Kidney capillary endothelial cell (primary cell): Measurements from ENCODE around the gene FAM72B.
"Not testable (repeated sequence)": the region's sequence is repeated elsewhere in the genome, so short reads cannot be mapped to it uniquely, and the experiment has no call there.

Source experiments
- DNase-seq: peaks from one replicate; pipeline ENCODE4 v3.0.0-alpha.2; 2018; ENCODE audit warnings: low spot score

The FAM72B gene

DNA sequence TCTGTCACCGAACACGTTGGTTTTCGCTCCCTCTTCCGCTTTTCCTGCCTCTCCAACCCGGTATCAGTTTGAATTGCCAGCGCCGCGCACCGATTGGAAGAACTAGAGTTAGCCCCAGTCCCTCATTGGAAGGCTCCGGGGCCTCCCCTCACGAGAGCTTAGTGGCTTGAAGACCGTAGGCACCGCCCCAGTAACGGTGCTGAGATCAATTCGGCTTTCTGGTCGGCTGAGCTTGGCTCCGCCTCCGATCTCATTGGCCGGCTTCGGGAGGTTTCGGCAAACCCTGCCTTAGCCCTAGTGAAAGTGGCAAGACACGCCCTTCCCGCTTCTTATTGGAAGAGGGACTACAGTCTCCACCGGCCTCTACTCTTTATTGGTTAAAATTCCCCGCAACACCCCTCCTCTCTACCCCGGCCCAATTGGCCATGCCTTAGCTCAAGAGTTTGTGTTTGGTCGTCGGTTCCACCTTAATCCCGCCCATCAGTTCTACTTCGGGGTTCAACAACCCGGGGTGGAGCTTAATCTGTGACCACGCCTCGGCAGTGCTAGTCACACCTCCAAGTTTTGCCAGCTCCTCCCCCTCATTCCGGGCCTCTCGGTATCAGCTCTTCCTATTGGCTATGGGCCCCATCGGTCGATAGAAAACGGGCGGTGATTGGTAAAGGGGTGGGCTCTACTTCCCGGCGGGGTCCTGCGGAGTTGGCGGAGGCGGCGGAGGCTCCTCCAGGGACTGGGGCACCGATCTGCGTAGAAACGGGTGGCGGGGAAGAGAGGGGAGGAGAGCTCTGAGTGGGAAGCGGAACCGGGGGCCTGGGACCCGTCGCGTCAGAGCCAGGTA, at the start of gene FAM72B, which contains the start of gene SRGAP2C:
FAM72B (minus strand) TSS at position 51 of the 838 bp plus-strand sequence. CDS start 851 bp downstream, outside the sequence.
SRGAP2C (plus strand) TSS at position 686 of the 838 bp plus-strand sequence. CDS start 2,472 bp downstream, outside the sequence.
- peak; percentile 94 for DNase-seq

DNA sequence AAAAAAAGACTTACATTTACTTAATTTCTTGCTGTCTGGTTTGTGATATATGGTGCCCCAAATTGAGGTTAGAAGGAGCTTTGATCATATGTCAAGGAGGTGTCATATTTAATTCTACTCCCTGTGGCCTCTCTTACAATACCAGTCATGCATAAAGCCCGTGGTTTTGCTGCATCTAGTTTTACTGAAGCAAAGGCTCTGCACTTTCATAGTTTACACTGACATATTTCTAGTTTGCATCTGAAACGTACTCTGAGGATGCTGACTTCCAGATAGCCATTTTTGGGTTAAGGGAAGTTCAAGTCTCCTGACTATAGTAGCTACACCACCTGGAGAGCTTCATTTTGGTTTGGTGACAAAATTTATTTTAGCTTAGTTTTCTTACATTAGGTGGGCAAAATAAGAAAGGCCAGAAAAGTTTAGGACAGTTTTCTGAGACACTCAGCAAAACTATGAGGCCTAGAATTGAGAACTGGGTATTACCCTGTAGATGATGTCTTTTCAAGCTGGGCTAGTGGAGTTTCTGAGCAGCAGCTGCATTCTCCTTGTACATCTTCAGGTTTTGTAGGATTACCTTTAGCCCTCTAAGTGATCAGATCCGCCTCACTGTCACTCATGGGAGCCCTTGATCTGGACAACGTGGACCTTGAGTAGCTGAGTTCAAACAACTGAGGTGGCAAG, 48.4 kb upstream of the FAM72B start:
- not testable (repeated sequence) for DNase-seq

DNA sequence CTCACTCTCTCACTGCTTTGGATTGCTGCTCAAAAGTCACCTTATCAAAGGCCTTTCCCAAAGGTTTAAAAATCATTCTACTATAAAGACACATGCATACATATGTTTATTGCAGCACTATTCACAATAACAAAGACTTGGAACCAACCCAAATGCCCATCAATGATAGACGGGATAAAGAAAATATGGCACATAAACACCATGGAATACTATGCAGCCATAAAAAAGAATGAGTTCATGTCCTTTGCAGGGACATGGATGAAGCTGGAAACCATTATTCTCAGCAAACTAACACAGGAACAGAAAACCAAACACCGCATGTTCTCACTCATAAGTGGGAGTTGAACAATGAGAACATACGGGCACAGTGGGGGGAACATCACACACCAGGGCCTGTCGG, 46.5 kb upstream of the FAM72B start:
- DNase-seq: not testable (repeated sequence)

DNA sequence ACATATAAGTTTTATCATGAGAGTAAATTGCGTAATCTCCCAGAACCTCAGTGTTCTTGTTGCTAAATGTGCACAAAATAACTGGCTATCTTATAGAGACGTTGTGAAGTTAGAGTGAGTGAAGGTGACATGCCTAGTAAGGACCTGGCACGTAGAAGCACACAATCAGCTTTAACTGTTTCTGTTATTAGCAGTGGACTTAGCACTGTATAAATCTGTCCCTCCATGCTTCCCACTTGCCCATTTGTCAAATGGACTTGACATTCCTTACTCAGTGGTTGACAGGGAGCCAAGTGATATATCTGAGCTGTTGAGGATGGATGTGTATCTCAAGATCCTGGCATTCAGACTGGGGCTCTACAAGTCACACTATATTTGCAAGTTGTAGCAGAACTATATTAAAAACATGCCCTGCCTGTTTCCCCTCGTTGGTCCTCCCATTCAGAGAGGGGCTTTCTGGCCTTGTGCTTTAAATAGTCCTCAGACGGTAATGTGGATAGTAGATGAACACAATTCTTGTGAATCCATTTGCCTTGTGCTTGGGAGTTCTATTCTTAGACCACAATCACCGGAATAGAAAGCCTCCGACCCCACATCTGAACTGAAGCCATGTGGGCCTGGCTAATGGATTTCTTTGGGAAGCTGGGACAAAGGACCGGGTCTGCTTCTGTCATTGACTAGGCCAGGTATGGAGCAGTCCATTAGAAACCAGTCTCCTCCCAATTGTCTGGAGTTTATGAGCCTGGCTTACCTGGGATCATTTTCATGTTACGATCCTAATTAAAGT, 43.6 kb upstream of the FAM72B start:
- not testable (repeated sequence) for DNase-seq

DNA sequence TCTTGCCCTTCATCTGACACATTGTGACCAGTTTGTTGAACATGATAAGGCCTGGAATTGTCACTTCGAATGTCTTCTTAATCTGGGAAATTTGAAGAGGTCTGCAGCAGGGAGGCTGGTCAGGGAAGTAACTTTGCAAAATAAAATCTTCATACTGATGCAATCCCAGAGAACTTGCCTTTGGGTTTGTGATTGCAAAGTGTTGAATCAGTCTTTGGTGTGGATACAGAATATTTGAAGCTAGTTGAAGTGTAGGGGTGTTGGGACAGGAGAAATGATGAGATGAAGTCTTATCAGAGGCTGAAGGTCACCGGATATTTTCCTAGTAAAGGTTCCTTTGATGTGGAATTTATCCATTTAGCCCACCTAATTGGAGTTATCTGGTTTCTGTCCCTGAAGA, 42.8 kb upstream of the FAM72B start:
- DNase-seq: not testable (repeated sequence)

DNA sequence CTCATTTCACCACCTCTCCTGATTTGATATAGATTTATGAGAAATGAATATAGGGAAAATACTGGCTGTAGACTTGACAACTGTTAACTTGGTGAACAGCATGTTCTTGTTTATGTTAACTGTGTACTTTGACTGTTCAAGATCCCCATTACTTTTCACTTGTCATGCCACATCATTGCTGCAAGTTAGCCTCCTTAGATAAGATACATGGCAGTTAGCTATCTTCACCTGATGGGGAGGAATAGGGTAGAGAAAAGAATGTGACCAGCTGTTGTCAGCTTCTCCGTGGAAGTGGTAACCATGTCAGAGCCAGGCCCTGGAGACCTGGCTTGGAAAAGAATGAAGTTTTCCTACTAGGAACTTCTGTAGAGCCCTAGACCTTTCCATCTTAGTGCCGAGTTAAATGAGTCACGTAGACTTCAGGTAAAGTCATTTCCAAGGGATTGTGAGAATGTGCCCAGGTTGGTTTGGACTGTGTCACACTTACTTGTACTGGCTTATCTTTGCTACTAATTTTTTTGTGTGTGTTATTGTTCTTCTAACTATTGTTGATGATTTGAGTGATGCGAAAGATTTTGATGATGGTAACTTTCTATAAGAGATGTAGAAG, 42.3 kb upstream of the FAM72B start:
- DNase-seq: not testable (repeated sequence)

DNA sequence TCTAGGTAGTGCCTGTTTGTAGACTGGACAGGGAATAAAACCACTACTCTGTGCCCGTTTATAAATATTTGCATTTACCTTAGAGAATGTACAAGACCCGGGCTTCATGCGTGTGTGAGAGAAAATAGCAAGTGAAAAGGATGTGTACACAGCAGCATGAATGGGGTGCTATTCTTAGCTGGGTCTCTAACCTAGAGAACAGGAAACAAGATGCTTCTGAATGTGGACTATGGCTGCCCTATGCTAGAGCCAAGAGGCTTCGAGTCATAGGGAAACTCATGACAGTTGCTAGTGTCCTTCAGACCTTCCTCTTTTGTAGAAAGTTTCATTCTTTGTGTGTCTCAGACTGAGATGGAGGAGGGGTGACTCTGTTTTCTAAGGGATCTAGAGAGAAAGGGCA, 40.6 kb upstream of the FAM72B start:
- DNase-seq: not testable (repeated sequence)

DNA sequence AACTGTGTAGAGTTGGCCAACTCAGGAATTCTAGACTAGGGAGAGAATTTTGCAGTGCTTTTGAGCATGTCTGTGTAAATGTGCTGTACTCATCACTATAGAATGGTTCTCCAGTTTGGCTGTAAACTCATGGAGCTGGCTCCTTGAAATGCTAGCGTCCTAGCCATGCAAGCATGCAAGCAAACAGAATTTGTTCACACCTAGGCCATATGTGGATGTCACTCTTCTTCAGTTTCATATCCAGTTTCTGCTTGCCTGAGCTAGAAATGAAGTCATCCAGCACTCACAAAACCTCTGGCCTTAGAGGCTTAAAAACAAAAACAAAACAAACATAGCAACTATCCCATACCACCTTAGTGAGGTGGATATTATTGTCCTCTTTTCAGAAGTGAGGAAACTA, 37.6 kb upstream of the FAM72B start:
- DNase-seq: not testable (repeated sequence)

DNA sequence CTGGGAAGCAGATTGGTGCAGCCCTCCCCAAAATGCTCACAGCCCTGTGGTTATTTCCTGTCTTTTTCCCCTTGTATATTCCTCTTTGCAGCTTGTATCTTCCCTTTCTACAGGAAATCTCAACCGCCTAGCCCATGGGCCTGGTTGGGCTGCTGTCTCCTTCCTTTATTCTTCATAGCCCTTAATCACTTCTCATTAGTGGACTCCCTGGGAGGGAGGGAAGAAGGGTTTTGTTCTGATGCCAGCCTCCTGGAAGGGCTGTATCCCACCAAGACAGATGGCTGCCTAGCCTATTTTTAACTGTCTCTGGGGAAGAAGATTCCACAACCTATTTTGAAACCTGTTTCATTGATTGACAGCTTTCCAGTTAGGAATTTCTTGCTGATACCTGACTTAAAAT, 32.5 kb upstream of the FAM72B start:
- DNase-seq: not testable (repeated sequence)

DNA sequence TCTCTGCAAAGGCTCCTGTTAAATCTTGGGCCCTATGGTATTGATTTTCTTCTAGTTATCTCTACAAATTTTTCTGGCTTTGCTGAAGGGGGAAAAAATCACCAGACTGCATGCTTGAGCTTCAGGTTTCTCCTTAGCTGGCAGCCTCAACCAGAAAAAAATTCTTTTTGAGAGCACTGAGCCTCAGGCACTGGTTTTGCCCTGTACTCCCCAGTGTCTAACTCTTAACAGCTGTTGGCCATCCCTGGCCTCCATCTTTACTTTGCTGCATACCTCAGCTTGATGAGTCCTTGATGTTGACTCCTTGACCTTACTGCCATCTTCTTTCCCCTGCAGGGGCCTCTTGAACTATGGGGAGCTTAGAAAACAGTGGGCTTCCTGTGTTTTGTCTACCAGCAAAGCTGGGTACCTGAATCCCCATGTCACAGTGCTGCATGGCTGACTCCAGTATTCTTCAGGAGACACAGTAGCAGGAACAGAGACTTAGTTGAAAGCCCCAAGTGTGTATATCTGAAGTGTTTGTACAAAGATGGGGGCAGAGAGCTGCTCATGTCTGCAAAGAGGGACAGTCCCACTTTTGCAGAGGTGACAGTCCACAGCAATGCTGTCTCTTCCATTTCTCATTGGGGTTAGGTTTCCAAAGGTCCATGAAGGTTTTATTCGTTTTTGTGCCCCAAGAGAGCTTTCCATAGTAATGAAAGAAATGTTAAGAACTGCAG, 31.7 kb upstream of the FAM72B start:
- not testable (repeated sequence) for DNase-seq

DNA sequence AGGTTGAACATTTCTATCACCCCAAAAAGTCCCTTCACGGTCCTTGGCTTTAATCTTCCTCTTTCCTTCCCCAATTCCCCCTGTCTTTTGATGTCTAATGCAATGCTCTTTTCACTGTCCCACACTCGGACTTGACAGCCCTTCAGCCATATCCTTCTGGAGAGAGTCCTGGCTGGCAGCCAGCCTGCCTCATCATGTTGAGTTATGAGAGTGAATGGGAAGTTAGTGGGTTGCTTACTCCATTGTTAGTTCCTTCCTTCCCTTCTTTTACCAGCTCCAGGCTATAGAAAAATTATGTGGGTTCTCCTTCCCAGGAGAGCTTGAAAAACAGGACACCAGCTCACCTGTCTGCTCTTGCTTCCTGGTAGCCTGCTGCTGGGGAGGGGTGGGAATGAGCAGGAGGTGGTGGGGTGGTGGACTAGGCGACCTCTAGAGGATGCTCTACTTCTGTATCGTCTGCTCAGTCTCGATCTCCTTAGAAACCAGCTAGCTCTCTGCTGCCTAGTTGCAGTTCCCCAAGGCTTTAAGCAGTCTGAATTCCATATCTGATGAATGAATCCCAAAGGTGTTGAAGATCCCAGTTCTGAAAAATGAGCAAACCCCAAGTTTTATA, 30.5 kb upstream of the FAM72B start:
- DNase-seq: not testable (repeated sequence)

DNA sequence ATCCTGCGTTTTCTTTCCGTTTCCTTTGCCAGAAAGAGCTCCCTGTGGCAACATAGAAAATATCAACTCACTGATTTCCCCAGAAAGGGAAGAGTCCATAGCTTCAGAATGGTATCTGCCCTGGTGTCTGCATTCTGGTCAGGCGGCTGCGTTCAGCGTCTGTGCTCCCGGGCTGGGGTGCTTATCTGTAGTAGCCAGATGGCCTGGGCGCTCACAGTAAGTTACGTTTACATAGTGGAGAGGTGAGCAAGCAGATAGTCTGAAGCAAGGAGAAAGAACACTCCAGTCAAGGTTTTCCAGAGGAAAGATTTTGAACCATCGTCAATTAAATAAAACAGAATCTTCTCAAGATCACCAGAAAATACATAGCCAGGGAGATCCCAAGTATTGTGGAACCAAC, 29.4 kb upstream of the FAM72B start:
- not testable (repeated sequence) for DNase-seq

DNA sequence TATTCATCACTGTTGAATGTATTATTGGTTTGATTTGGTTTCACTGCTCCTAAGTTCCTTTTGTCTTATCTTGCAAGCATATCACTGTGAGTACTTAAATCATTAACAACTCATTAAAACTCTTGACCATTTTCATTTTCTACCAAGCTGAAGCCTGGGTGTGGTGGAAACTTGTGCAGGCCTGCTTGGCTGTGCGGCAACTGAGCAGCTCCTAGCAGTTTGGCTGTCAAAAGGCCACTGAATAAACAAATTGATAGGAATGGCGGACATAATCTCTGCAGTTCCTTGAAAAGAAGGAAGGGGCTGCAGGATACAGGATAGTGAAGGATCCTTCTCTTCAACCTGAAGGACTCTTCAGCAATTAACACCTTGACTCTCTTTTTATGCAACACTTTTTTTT, 26.6 kb upstream of the FAM72B start:
- not testable (repeated sequence) for DNase-seq

DNA sequence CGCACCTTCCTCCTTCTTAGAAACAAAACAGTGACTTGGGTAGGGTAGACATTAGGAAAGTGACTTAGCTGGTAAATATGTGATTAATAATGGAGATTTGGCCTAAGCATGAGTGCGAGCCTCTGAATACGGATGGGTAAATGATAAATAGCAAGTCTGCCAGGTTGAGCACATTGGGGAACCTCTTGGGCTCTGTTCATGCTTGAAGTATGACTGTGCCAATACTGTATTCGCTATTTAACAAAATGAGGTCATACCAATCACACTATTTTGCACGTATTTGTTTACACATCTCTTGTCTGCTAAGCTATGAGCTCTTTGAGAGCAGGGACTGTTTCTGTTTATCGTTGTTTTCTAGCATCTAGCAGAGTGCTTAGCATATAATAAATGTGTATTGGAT, 24.2 kb upstream of the FAM72B start:
- not testable (repeated sequence) for DNase-seq

DNA sequence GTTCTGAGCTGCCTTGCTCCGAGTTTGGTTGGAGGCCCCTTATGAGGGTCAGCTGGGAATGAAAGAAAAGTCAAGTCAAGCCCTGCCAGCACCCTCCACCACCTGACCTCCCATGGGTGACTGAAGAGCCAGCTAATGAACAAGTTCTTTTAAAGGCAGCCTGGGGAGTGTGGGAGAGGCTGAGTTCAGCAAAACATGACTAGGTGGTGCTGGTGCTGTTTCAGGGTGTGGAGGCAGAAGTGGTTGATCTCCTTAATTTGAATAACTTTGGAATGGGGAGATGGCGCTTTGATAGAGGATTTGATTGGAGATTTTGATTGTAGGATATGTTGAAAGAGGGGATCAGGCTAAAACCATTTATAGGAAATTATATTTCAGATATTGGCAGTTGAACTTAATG, 23.2 kb upstream of the FAM72B start:
- DNase-seq: not testable (repeated sequence)

DNA sequence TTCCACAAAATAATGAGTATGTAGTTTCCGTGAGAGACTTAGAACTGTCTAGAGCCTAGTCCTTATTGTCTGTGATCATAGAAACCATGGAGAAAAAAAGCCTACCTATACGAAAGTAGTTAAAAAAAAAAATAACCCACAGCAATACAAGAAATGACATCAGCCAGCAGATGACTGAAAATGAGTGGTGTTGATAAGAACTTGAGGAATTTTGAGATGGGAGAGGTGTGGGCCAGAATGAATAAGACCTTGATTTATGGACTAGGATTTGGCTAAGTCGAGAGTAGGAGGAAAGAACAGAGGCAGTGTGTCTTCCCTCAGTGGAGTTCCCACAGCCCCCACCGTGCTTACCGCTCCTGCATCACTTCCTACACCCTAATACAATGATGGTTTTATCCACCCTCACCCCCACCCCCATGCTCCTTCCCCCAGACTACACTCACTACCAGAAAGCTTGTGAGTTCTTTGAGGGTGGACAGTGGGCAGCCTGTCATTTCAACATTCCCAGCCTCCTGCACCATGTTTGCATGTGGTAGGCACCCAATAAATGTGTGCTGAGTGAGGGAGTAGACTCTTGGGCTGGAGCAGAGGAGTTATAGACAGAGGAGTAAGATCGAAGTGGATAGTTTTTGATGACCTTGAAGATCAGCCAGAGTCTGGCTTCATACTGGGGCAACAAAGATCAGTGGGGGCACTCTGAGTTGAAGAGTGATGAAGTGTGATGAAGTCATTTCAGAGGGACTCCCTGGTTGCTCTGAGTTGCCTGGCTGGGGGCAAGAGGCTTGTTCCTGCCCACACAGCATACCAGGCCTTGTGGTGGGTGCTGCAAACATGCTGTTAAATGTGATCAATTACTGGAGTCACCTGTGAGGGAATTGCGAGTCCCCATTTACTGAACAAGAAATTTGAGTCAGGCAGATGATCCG, 21.9 kb upstream of the FAM72B start:
- not testable (repeated sequence) for DNase-seq

DNA sequence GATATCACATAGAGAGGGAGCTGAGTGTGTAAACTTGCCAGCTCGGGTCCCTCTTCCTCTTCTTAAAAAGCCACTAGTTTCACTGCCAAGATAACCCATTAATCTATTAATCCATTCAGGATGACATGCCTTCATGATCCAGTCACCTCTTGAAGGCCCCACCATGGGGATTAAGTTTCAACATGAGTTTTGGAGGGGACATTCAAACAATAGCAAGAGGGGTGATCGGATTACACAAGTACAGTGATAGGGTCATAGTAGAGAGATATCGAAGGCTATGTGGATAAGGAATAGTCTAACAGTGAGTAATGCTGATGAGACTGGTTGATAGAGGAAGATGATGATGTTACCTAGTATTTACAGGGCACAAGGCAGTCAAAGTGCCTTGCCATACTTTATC, 18.8 kb upstream of the FAM72B start:
- not testable (repeated sequence) for DNase-seq

DNA sequence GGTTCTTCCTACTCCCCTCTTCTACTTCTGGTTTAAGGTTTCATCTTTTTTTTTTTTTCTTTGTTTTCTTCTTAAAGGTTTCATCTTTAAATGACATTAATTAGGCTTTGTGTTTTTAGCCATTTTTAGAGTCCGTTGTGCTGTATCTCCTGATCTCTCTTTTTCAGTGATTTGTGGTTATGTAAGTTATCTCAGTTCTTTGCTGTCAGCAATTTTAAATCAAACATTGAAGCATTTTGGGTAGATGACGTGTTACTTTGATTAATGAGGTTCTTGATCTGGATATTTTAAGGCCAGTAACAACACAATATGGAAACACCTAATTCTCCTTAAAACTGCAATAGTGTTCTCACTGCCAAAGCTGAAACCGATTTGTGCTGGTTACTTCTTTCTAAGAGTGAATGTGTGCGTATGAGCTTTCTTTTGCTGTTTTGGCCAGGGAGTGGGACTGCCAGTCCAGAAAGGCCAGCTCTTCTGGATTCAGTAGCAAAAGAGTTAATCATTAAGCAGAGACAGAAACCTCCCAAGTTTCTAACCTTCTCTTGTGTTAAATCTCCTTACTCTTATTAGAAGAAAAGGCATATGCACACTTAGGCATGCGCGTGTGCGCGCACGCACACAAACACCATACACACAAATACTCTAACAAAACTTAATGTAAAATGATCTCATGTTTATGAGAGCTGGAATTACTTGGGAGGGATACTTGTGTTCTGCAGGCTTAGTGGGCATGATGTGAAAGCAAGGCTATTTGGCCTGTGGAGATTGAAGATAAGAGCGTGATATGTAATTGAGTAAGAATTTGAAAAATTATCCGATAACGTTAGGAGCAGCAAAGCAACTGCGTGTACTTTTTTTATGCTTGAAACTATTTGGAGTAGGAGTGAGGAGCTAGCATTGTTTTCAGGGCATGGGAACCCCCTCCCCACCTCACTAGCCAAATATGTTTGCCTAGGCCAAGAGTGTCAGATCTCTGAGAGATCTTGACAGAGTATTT, 17.1 kb upstream of the FAM72B start:
- DNase-seq: not testable (repeated sequence)
